GM18870 (cell line): ENCODE results near the gene SPTBN1.
A peak's percentile ranks its signal among the peaks of the same experiment; 100 is the strongest.

Source experiments
- ATAC-seq: cut with Tn5 transposase; IDR thresholded peaks from one replicate; pipeline ENCODE4 v1.9.1; 2021; ENCODE audit warnings: moderate library complexity; ENCODE audit not compliant: unreplicated experiment

SPTBN1 gene

GRCh38 chr2:54667726-54668650 lies 211.9 kb downstream of the SPTBN1 start:
- ATAC-seq = no peak

- ATAC-seq = no peak
Observed at GRCh38 chr2:54668711-54669110, 212.6 kb downstream of the SPTBN1 start.

GRCh38 chr2:54669677-54670484 lies 213.8 kb downstream of the SPTBN1 start:
- no peak for ATAC-seq

- no peak for ATAC-seq
Observed at GRCh38 chr2:54670485-54671009, 214.4 kb downstream of the SPTBN1 start.

- ATAC-seq = no peak
Observed at GRCh38 chr2:54671010-54671409, 214.9 kb downstream of the SPTBN1 start.

- ATAC-seq = no peak
Observed at GRCh38 chr2:54671875-54672589, 215.9 kb downstream of the SPTBN1 start.

GRCh38 chr2:54672590-54673456 lies 216.7 kb downstream of the SPTBN1 start:
- ATAC-seq = peak; percentile 50

GRCh38 chr2:54673501-54673998 lies 217.4 kb downstream of the SPTBN1 start:
- peak; percentile 41 for ATAC-seq

- no peak for ATAC-seq
Observed at GRCh38 chr2:54675281-54675680, 219.2 kb downstream of the SPTBN1 start.

- ATAC-seq = no peak
Observed at GRCh38 chr2:54675738-54676137, 219.6 kb downstream of the SPTBN1 start.

GRCh38 chr2:54676656-54677055 lies 220.5 kb downstream of the SPTBN1 start:
- no peak for ATAC-seq

- no peak for ATAC-seq
Observed at GRCh38 chr2:54677476-54678265, 221.5 kb downstream of the SPTBN1 start.

GRCh38 chr2:54678719-54679118 lies 222.6 kb downstream of the SPTBN1 start:
- ATAC-seq = no peak

- peak; percentile 88 for ATAC-seq
Observed at GRCh38 chr2:54680397-54681041, 224.4 kb downstream of the SPTBN1 start.

- ATAC-seq = no peak
Observed at GRCh38 chr2:54681416-54681815, 225.3 kb downstream of the SPTBN1 start.

- ATAC-seq = no peak
Observed at GRCh38 chr2:54683596-54683995, 227.5 kb downstream of the SPTBN1 start.

GRCh38 chr2:54685263-54685775 lies 229.2 kb downstream of the SPTBN1 start:
- ATAC-seq = no peak

GRCh38 chr2:54687595-54688152 lies 231.5 kb downstream of the SPTBN1 start:
- no peak for ATAC-seq
